Activated T-cell treated with anti-CD3 and anti-CD28 coated beads for 24 hours (primary cell): ENCODE measurements around the gene GALNT11.
"Not testable (repeated sequence)": the region's sequence is repeated elsewhere in the genome, so short reads cannot be mapped to it uniquely, and the experiment has no call there.

Source experiments
- DNase-seq: peaks from one replicate; pipeline ENCODE4 v3.0.0-alpha.2; 2020; ENCODE audit warnings: low read depth

The GALNT11 gene

DNA sequence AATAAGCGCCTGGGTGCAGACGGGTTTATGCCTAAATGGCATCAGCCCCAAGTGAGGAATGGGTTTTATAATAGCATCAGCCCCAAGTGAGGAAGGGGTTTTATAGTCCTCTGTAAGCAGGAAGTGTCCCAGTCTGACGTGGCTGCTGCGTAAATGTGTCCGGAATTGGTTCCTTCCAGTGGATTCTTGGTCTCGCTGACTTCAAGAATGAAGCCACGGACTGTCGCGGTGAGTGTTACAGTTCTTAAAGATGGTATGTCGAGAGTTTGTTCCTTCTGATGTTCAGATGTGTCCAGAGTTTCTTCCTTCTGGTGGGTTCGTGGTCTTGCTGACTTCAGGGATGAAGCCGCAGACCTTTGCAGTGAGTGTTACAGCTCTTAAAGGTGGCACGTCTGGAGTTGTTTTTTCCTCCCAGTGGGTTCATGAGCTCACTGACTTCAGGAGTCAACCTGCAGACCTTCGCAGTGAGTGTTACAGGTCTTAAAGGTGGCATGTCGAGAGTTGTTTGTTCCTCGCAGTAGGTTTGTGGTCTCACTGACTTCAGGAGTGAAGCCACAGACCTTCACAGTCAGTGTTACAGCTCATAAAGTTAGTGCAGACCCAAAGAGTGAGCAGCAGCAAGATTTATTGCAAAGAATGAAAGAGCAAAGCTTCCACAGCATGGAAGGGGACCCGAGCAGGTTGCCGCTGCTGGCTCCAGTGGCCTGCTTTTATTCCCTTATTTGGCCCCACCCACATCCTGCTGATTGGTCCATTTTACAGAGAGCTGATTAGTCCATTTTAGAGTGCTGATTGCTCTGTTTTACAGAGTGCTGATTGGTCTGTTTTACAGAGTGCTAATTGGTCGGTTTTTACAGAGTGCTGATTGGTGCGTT, 2.3 kb downstream of the GALNT11 start:
- peak; percentile 9 for DNase-seq

DNA sequence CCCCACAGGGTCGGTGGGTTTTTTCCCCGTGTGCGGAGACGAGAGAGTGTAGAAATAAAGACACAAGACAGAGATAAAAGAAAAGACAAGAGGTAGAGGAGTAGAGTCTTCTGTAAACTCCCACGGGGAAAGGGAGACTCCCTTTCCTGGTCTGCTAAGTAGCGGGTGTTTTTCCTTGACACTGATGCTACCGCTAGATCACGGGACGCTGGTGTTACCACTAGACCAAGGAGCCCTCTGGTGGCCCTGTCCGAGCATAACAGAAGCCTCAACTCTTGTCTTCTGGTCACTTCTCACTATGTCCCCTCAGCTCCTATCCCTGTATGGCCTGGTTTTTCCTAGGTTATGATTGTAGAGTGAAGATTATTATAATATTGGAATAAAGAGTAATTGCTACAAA, 4.6 kb downstream of the GALNT11 start:
- not testable (repeated sequence) for DNase-seq

DNA sequence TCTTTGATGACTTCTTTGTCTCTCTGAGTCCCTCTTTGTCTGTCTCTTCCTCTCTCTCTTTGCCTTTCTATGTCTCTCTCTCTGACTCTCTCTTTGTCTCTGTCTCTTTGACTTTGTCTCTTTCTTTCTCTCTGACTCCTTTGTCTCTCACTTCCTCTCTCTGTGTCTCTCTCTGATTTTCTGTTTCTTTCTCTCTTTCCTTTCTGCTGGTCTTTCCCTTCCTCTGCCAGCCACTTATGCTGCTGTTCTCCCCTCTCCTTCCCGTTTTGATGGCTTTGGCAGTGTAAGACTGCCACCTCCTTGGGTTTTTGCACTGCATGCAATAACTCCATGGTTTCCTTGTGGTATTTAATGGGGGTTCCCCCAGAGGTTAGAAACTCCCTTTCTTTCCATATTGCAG, 5.2 kb downstream of the GALNT11 start:
- not testable (repeated sequence) for DNase-seq

DNA sequence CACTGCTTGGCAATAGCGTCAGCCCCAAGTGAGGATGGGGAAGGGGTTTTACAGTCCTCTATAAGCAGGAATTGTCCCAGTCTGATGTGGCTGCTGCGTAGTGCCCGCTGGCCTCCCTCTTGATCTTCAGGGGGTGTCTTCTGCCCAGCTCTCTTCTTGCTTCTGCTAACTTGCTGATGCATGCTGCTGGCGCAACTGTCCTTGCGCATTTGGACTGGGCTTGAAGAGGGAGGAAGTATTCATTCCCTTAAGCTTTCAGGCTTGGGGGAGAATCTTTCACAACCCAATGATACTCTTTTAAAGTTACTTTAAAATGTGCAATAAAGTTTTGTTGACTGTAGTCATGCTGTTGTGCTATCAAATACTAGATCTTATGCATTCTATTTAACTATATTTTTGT, 10.3 kb downstream of the GALNT11 start:
- DNase-seq: no peak

DNA sequence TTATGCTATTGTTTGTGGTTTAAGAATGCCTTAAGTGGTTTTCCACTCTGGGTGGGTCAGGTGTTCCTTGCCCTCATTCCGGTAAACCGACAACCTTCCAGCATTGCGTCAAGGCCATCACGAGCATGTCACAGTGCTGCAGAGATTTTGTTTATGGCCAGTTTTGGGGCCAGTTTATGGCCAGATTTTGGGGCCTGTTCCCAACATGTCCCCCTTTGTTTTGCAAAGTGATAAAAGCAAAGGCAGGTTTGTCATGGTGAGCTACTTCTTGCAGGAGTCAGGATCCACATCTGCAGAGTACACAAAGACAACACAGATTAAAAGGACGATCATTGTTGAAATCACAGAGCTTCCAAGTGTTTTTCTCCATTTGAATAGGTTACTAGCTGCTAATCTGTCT, 12.9 kb downstream of the GALNT11 start:
- not testable (repeated sequence) for DNase-seq

DNA sequence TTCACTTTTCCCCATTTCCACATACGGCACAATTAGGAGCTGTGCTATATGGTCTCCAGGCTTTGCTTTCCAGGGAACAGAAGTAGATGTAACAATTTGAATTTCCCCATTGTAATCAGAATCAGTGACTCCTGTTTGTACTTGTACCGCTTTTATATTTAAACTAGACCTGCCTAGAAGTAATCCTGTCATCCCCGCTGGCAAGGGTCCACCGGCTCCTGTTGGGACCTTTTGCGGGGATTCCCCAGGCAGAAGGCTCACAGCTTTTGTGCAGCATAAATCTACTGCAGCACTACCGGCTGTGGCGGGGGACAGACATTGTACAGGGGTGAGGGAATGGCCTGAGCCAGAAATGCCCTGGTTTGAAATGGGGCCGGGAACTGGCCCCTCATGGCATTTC, 17.6 kb downstream of the GALNT11 start:
- not testable (repeated sequence) for DNase-seq

DNA sequence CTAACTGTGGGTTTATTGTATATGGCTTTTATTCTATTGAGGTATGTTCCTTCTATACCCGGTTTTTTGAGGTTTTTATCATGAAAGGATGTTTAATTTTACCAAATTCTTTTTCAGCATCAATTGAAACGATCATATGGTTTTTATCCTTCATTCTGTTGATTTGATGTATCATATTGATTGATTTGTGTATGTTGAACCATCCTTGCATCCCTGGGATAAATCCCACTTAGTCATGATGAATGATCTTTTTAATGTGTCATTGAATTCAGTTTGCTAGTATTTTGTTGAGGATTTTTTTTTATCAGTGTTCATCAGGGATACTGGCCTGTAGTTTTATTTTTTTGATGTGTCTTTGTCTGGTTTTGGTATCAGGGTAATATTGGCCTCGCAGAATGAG, 19.4 kb downstream of the GALNT11 start:
- DNase-seq: not testable (repeated sequence)

DNA sequence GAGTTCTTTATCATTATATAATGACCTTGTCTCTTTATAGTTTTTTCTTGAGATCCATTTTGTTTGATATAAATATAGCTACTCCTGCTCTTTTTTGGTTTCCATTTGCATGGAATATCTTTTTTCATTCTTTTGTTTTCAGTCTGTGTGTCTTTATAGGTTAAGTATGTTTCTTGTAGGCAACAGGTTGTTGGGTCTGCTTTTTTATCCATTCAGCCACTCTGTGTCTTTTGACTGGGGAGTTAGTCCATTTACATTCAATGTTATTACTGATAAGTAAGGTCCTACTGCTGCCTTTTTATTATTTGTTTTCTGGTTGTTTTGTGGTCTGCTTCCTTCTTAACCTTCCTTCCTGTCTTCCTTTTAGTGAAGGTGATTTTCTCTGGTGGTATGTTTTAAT, 21.1 kb downstream of the GALNT11 start:
- no peak for DNase-seq

DNA sequence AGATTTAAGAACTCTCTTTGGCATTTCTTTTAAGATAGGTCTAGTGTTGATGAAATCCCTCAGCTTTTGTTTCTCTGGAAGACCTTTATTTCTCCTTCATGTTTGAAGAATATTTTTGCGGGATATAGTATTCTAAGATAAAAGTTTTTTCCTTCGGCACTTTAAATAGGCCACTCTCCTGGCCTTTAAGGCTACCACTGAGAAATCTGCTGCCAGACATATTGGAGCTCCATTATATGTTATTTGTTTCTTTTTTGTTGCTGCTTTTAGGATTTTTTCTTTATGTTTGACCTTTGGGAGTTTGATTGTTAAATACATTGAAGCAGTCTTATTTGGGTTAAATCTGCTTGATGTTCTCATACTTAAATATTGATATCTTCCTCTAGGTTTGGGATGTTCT, 22.6 kb downstream of the GALNT11 start:
- no peak for DNase-seq

DNA sequence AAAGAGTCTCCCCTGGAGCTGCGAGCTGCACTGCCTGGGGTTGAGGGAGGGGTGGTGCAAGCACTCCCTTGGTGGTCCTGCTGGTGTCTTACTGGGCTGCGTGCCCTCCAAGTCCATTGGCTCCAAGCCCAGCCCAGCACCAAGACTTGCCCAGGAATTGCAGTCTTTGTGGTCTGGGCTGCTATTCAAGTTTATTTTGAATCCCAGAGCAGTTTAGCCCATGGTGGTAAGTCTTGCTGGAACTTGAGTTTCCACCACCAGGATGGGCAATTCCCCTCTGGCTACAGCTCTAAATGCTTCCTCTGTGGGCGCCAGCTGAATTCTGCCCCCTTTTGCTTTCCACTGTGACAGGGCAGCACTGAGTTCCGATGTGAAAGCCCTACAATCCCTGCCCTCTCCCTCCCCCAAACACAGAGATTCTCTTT, 25.1 kb downstream of the GALNT11 start:
- no peak for DNase-seq

DNA sequence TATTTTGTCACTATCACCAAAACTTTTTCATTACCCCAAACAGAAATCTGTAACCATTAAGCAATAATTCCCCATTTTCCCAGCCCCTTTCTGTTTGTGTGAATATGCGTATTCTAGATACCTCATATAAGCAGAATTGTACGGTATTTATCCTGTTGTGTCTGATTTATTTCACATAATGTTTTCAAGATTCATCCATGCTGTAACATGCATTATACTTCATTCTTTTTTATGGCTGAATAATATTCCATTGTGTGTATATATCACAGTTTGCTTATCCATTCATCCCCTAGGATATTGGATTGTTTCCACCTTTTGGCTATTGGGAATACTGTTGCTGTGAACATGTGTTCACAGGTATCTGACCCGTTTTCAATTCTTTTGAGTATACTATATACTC, 26.5 kb downstream of the GALNT11 start:
- no peak for DNase-seq

DNA sequence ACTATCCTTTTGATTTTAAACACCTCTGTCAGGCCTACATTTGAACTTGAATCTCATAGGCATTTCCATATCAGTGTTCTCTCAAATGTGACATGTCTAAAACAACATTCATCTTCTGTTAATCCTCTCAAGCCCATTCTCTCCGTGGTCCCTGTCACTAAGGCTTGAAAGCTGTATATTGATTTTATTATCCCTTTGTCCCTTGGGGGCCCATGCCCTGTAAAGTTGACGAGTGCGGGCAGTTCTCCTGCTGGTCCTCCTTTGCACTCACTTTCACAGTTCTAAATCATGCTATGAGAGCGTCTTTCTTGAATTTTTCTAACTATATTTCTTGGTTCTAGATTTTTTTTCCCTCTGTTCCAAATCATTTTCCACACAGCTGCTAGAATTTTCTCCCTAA, 27.3 kb downstream of the GALNT11 start:
- DNase-seq: no peak

DNA sequence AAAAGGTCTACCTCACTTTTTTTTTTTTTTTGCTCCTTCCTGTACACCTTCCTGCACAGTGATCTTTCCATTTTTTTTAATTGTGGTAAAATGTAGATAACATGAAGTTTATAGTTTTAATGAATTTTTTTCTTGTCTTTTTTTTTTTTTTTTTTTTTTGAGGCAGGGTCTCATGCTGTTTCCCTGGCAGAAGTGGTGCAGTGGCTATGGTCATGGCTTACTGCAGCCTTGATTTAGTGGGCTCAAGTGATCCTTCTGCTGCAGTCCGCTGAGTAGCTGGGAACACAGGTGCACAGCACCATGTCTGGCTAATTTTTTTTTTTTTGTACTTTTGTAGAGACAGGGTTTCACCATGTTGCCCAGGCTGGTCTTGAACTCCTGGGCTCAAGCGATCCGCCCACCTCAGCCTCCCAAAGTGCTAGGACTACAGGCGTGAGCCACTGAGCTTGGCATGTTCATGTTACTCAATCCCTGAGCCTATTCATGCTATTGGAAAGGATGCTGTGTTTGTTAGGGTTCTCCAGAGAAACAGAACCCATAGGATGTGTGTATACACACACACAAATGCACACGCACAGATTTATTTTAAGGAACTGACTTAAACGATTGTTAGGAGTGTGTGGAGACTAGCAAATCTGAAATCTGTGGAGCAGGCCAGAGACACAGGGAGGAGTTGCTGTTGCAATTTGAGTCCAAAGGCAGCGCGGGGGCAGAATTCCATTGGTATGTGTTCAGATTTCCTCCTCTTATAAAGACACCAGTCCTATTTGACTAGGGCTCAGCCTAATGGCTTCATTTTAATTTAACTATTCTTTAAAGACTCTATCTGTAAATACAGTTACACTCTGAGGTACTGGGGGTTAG, 29.1 kb downstream of the GALNT11 start:
- DNase-seq: no peak

DNA sequence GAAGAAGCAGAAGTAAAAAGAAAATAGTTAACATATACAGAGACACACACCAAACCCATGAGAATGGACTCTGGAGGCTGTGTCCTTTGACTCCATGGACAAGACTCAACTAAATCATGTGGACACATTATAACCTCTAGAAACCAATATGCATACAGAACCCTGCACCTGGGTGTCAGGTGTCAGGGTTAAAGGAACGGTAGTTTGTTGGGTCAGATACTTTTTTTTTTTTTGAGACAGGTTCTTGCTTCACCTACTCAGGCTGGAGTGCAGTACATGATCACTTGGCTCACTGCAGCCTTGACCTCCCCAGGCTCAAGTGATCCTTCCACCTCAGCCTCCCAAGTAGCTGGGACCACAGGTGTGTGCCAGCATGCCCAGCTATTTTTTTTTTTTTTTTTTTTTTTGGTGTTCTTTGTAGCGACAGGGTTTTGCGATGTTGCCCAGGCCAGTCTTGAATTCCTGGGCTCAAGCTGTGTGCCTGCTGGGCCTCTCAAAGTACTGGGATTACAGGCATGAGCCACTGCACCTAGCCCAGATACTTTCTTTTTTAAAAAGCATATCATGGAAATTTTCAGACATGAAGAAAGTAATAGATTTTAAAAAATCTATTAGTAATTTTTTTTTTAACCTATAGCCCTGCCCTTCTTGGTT, 31.3 kb downstream of the GALNT11 start:
- no peak for DNase-seq

DNA sequence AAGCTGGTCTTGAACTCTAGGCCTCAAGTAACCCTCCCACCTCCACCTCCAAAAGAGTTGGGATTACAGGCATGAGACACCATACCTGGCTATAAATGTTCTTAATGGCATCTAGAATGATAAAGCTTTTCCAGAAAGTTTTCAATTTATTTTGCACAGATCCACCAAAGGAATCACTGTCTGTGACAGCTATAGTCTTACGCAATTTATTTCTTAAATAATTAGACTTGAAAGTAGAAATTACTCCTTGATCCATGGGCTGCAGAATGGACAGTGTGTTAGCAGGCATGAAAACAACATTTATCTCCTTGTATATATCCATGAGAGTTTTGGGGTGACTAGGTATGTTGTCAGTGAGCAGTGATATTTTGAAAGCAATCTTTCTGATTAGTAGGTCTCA, 33.8 kb downstream of the GALNT11 start:
- DNase-seq: no peak

DNA sequence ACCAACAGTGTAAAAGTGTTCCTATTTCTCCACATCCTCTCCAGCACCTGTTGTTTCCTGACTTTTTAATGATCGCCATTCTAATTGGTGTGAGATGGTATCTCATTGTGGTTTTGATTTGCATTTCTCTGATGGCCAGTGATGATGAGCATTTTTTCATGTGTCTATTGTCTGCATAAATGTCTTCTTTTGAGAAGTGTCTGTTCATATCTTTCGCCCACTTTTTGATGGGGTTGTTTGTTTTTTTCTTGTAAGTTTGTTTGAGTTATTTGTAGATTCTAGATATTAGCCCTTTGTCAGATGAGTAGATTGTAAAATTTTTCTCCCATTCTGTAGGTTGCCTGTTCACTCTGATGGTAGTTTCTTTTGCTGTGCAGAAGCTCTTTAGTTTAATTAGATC, 35.6 kb downstream of the GALNT11 start:
- DNase-seq: not testable (repeated sequence)

DNA sequence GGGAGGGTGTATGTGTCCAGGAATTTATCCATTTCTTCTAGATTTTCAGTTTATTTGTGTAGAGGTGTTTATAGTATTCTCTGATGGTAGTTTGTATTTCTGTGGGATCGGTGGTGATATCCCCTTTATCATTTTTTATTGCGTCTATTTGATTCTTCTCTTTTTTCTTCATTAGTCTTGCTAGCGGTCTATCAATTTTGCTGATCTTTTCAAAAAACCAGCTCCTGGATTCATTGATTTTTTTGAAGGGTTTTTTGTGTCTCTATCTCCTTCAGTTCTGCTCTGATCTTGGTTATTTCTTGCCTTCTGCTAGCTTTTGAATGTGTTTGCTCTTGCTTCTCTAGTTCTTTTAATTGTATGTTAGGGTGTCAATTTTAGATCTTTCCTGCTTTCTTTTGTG, 37.7 kb downstream of the GALNT11 start:
- not testable (repeated sequence) for DNase-seq

DNA sequence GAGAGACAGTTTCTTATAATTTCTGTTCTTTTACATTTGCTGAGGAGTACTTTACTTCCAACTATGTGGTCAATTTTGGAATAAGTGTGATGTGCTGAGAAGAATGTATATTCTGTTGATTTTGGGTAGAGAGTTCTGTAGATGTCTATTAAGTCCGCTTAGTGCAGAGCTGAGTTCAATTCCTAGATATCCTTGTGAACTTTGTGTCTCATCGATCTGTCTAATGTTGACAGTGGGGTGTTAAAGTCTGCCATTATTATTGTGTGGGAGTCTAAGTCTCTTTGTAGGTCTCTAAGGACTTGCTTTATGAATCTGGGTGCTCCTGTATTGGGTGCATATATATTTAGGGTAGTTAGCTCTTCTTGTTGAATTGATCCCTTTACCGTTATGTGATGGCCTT, 38.3 kb downstream of the GALNT11 start:
- not testable (repeated sequence) for DNase-seq

DNA sequence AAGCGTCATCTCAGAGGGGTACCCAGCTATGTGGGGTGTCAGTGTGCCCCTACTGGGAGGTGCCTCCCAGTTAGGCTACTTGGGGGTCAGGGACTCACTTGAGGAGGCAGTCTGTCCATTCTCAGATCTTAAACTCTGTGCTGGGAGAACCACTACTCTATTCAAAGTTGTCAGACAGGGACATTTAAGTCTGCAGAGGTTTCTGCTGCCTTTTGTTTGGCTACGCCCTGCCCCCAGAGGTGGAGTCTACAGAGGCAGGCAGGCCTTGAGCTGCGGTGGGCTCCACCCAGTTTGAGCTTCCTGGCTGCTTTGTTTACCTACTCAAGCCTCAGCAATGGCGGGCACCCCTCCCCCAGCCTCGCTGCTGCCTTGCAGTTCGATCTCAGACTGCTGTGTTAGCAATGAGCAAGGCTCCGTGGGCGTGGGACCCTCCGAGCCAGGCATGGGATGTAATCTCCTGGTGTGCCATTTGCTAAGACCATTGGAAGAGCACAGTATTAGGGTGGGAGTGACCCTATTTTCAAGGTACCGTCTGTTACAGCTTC, 40.4 kb downstream of the GALNT11 start:
- DNase-seq: not testable (repeated sequence)

DNA sequence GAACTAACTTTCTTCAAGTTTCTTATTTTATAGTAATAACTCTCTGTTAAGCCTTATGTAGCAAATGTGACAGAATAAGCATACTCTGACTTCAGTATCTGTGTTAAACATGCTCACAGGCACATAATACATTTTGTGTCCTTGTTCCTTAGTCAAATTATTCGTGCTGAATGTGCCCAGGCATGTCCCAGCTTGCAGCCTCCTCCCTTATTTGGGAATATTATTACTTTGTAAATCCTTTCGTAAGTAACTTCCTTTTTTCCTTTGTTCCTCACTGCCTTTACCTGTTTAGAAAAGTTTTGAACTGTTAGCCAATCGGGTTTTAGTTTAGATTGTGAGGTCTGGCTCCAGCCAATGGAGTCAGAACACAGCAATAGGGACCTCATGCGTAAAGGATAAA, 46.9 kb downstream of the GALNT11 start:
- DNase-seq: no peak

DNA sequence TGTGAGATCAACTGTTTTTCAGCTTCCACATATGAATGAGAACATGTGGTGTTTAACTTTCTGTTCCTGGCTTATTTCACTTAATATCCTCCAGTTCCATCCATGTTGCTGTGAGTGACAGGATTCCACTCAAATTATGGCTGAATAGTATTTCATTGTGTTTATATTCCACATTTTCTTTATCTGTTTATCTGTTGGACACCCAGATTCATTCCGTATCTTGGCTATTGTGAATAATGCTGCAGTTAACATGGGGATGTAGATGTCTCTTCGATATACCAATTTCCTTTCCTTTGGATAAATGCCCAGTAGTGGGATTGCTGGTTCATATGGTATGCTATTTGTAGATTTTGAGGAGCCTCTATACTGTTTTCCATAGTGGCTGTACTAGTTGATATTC, 47.9 kb downstream of the GALNT11 start:
- DNase-seq: no peak

DNA sequence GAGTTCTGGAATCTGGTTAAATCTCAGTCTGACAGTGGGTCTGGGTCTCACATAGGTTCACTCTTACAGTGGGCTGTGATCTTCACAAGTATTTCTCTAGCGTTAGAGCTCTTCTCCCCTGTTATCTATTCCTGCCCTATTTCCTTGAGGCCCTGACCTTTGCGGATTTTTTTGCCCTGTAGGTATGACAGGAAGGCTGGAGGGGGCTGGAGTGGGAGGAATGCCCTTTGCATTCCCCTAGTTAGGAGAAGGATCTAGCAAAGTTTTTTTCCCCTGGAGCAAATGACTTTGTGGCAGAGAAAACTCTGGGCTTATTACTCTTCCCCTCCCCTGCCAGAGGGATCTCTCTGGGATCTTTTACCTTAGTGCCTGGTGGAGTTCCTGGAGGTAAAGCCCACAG, 49.2 kb downstream of the GALNT11 start:
- DNase-seq: no peak
